Measurements from ENCODE around the gene CCSER2.
"Not testable (repeated sequence)": the region's sequence is repeated elsewhere in the genome, so short reads cannot be mapped to it uniquely, and the experiment has no call there.

Gene CCSER2

DNA sequence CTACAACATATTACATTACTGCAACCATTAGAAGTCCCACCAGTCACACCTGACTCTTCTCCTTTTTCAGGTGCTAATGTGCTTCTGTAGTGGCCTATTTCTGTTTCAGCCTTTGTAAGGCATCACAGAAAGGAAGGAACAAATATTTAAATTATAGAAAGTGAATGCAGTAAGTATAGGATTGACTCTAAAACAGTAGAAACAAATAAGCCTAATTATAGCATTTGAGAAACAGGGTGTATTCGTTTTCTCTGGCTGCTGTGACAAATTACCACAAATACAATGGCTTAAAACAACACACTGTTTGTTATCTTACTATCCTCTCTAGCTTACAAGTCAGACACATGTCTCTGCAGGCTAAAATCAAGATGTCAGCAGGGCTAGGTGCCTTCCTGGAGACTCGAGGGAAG, 69.4 kb downstream of the CCSER2 start:
- no peak for DNase-seq

DNA sequence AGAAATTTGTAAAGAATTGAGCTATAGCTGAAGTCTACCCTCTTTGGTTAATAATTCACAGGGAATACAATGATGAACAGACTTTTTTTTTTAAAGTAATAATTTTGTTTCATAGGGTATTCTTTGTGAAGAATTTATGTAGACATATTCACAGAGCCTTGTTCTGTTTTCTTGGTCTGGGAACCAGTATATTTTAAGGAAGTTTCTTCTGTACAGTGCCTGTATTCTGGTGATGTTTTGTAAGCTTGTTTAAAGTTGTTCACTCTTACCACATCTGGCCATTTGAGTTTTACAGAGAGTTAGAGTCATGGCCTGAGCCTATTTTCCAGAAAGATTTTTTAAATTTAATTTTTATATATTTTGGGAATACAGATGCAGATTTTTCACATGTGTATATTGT, 70.3 kb downstream of the CCSER2 start:
- DNase-seq = no peak

DNA sequence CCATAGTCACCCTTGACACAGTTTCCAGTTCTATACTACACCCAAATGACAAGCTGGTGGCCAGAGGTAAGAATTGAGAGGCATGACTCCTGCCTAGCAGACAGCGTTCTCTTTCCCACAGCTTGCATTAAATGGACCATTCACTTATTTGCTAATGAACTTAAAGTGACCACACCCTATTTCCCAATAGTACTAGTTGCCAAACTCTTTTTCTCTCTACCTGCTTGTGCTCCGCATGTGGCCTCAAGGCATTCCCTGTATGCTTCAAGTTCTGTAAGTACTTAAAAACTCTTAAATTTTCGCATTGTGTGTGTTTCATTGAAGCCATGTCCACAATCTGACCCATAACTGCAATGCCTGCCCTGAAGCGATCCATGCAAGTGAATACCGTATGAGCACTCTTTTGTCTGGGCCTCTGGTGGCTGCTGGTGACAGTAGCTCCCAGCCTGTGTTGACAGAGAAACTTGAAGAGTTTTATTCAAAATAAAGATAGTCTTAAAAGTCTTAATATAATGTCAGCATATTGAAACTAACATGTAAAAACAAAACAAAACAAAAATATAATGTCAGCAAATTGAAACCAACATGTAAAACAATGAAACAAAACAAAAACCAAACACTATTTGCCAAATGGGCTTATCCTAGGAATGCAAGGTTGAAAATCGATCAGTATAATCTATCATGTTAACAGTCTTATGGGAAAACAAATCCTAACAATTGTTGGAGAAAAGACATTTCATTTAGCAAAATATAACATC, 73.6 kb downstream of the CCSER2 start:
- no peak for DNase-seq

DNA sequence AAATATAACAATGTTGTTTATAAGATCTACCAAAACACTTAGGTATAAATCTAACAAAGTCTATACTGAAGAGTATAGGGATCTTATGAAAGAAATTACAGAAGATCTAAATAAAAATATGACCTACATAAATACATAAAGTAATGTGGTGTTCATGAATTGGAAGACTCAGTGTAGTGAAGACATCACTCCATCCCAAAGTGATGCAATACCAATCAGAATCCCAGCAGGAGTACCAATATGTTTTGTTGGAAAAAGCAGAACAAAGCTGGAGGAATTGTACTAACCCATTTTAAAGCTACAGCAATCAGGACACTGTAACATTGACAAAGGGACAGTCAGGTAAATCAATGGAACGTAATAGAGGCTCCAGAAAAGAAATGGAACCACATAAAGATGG, 76.4 kb downstream of the CCSER2 start:
- DNase-seq = no peak

DNA sequence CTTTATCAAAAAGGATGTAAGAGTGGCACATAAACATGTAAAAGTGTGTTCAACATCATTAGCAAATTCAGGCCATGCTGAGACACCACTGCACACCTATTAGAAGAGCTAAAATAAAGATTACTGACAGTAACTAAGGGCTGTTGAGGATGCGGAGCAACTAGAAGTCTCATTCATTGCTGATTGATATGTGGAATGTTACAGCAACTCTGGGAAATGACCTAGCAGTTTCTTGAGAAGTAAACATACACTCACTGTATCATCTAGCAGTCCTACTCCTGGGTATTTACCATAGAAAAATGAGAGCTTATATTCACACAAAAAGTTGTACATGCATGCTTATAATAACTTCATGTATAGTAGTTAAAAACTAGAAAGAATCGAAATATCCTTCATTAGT, 77.3 kb downstream of the CCSER2 start:
- no peak for DNase-seq

DNA sequence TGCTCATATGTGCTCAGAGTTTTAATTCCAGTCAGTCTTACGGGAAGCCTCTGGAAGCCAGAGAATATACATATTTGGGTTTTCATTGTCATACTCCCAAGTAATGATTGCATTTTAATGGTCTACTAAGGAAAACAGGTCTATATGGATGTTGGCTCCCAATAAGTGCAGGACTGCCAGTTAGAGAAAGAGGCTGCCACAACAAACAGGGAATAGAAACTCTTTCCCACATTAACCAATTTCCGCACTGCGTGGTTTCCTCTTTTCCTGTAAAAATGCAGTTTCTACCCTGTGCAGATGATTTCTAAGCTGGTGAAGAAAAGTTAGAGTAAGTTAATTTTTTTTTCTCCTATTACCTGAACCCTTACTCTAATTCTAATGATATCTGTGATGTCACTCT, 78.2 kb downstream of the CCSER2 start:
- no peak for DNase-seq

DNA sequence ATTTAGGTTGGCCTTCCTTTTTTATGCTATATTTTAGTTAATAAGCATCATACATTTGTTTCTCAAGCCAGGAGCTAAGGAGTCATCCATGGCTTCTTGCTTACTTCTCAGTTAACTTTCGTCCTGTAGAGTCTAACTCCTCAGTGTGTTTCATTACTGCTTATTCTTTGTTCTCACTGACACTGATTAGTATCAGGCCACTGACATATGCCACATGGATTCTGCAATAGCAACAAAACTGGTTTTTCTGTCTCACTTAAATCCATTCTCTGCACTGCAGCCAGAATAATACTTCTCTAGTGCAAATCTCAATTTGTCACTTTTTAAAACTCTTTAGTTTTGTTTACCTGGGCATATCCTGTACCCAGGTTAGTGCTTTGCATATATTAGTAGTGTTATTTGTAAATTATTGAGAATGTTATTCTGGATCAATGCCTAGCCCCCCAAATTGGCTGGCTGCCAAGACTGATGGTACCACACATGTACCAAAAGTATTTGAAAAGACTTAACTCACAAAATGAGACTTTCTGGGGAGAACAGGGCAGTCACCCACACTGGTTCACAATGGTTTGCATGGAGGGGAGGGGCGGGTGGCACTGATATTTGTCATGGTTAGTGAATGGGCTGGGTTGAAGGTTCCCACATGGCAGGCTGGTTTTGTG, 79.1 kb downstream of the CCSER2 start:
- DNase-seq = no peak

DNA sequence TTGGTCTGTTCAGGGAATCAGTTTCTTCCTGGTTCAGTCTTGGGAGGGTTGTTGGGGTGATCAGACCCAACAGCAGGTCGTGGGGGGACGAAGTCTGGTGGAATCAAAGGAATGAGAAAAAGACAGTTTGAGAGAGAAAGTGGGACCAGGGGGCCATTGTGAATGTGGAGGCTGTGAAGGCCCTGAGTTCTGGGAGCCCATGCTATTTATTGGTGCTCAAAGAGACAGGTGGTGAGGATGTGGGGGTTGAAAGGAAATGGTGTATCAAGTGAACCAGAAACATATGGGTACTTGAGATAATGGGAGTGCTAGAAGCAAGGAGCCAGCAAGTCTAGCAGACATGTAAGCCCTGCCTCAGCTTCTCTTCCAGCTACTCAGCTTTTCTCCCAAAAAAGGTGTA, 84.1 kb downstream of the CCSER2 start:
- DNase-seq = no peak

DNA sequence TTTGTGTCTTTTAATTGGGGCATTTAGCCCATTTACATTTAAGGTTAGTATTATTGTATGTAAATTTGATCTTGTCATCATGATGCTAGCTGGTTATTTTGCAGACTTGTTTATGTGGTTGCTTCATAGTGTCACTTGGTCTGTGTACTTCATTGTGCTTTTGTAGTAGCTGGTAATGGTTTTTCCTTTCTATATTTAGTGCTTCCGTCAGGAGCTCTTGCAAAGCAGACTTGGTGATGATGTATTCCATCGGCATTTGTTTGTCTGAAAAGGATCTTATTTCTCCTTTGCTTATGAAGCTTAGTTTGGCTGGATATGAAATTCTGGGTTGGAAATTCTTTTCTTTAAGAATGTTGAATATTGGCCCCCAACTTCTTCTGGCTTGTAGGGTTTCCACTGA, 85.7 kb downstream of the CCSER2 start:
- DNase-seq = not testable (repeated sequence)

DNA sequence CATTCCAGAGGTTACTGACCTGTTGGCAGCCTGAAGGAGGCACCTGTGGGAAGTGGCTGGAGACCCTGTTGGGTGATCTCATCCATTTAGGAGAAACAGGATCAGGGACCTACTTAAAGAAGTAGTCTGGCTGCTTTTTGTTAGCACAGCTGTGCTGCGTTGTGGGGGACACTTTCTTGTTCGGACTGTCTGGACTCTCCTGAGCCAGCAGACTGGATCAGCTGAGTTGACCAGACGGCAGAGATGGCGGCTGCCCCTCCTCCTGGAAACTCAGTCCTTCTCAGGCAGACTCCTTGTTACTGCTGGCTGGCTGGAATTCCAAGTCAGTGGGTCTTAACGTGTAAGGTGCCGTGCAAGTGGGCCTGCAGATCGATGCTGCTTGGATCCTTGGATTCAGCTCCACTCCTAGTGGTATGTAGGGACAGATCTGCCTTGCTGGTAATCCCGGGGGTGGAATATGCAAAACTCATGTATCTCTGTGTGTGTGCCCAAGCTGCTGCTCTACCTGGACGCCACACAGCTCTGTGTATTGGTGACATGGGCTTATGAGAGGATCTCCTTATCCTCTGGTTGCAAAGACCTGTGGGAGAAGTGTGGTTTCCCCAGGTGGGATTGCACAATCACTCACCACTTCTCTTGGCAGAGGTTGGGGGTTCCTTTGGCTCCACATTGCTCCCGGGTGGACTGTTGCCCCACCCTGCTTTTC, 87.3 kb downstream of the CCSER2 start:
- no peak for DNase-seq

DNA sequence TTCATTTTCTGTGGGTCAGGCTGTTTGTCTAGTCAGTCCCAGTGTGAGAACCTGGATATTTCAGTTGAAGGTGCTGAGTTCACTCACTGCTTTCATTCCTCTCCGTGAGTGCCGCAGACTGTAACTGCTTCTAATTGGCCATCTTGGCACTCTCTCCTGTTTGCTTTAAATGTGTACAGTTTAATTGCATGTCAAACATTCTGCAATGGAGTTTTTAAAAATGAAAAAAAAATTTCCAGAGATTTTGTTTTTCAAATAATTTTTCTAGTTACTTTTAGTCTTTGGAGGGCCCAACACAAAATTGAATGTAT, 87.8 kb downstream of the CCSER2 start:
- no peak for DNase-seq

DNA sequence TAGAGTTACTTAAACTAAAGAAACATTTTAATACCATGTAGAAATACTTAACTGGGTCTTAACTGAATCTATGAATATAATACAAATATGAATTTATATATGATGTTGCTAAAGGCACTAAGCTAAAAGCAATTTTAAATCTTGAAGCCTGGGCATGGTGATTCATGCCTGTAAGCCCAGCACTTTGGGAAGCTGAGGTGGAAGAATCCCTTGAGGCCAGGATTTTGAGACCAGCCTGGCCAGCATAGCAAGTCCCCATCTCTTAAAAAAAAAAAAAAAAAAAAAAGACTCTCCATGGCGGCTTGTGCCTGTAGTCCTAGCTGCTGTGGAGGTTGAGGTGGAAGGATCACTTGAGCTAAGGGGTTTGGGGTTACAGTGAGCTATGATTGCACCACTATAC, 95.3 kb downstream of the CCSER2 start:
- DNase-seq = no peak

DNA sequence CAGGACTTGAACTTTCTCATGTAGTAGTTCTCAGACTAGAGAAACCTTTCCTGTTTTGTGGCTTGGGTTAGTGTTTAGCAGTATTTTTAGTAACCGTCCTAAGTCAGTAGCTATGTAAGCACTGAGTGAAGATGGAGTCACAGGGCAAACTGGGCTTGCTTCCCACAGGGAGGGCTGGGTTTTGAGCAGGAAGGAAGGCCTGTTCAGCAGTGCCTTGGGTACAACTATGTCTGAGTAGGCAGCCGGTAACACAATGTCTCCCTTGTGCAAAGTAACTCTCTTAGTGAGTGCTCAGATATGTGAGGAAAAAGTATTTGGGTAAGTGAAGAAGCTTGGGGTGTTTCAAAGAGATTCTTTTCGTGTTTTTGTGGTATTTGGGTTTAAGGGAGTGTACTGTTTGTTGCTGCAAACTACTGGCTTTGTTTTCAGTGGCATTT, 96.4 kb downstream of the CCSER2 start:
- no peak for DNase-seq

DNA sequence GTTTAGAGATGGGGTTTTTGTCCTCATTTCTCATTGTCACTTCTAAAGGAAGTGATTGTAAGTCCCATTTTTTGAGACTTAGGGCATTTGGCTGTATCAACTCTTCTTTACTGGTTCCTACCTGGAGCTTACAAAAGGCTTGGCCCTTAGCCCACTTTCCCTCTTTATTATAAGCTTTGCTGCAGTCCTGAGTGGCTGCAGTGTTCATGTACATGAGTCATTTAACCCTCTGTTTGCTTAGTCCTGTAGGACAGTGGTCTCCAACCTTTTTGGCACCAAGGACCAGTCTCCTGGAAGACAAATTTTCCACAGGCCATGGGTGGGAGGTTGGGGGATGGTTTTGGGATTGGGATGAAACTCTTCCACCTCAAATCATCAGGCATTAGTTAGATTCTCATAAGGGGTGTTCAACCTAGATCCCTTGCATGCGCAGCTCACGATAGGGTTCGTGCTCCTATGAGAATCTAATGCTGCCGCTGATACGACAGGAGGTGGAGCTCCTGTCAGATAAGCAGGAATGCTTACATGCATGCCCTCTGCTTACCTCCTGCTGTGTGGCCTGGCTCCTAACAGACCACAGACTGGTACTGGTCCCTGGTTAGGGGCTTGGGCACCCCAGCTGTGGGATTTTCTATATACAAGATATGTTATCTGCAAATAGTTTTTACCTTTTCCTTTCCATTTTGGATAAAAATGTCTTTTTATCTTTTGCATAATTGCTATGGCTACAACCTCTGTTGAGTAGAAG, 99.7 kb downstream of the CCSER2 start:
- DNase-seq = no peak

DNA sequence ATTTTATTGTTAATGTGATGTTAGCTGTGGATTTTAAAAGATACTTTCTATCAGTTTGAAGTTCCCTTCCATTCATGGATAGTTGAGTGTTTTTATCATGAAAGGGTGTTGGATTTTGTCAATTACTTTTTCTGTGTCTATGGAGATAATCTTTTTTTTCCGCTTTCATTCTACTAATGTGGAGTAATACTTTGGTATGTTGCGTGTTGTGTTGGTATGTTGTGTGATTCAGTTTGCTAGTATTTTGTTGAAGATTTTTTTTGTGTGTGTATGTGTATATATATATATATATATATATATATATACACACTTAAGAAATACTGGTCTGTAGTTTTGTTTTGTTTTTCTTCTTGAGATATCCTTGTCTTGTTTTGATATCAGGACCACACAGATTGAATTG, 100.3 kb downstream of the CCSER2 start:
- DNase-seq = no peak

DNA sequence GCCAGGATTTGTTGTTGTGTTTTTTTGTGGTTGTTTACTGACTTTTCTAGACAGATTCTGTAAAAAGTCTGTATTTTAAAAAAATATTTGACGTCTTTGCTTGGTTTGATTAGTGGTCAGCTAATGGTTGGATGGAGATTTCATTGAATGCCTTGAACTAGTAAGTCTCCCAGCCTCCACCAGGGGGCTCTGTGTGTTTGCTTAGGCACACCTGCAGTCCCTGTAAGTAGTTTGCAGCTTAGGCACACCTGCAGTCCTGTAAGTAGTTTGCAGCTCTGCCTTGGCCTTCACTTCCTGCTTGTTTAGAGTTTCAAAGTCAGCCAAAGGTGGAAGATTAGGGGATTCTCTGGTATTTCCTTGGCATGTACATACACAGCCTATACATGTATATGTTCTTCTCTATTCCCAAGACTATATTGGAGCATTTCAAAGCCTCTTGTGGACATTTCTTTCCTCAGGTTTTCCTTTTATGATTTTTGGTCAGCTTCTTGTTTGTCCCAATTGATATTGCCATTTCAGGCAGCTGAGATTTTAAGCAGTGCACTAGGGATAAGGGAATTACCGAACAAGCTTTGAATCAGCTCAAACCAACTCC, 101.6 kb downstream of the CCSER2 start:
- peak; percentile 41 for DNase-seq

DNA sequence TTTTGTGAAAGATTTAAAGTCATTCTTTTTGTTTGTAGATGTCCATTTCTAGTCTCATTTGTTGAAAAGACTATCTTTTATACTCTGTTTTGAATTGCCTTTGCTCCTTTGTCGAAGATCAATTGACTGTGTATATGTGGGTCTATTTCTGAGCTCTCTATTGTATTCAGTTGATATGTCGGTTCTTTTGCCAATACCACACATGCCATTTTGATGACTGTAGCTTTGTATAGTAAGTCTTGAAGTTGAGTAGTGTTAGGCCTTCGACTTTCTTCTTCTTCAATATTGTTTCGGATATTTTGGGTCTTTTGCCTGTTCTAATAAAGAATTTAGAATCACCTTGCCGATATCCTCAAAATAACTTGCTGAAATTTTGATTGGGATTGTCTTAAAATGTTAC, 104.5 kb downstream of the CCSER2 start:
- no peak for DNase-seq

DNA sequence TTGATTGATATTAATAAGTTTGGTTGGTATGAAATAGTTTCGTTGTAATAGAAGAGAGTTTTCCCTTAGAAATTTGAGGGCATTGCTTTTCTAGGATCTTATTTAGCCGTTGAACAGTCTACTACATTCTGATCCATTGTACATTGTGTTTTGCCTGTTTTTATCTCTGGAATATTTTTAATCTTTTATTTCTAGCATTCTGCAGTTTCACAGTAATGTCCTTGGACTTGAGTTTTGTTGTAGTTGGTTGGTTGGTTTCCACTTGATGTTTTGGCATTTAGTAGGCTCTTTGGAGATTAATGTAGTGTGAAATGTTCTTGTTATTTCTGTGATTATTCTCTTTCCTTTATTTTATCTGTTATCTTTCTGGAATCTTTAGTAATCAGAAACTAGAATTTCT, 112.4 kb downstream of the CCSER2 start:
- no peak for DNase-seq

DNA sequence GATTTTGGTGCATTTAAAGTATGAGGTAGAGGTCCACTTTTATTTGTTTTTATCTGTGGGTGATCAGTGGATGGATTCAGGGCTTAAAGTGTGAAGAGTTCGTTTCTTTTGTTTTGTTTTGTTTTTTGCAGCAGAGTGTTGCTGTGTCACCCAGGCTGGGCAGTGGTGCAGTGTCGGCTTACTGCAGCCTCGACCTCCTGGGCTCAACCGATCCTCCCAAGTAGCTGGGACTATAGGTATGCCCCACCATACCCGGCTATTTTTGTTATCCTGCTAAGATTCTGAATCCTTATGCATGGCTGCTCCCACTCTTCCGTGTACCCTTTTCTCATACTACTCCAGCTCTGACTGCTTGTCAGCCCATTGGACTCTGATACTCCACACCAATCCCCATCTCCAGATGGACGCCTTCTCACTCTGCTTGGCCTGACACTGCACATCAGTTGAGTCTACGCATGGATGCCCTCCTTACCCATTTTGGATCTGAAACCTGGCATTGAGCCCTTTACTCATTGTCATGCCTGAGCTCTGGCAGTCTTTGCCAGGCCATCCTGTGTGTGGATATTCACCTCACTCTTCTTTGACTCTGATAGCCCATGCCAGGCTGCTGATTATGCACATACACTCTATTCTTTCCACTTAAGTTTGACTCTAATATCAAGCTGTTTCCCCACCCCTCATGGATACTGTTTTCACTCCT, 119.5 kb downstream of the CCSER2 start:
- no peak for DNase-seq

DNA sequence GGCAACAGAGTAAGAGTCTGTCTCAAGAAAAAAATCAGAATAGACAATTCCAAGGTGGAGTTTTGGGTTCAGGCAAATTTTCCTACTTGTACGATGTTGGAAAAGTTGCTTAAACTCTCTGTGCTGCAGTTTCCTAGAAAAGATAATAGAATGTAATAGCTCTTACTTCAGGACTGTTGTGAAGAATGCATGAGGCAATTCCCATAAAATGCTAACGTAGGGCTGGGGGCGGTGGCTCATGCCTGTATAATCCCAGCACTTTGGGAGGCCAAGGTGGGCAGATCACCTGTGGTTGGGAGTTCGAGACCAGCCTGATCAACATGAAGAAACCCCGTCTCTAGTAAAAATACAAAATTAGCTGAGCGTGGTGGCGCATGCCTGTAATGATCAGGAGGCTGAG, 121.0 kb downstream of the CCSER2 start:
- DNase-seq = not testable (repeated sequence)

DNA sequence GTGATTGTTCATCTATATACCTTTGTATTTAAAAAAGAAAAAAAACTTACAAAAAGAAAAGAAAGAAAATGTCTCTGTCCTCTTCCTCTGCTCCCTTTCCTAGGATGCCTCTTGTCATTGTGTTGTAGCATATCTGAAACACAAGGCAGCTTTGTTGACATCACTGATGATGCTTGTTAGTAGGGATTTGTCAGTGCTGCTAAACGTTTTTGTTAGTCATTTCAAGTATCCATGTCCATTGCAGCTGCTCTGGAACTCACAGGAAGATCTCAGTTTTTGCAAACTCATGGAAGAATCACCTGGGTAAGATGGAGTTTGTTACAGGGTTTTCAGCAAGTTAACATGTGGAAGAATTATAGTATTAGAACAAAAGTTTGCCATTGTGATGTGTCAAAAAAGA, 123.6 kb downstream of the CCSER2 start:
- no peak for DNase-seq

DNA sequence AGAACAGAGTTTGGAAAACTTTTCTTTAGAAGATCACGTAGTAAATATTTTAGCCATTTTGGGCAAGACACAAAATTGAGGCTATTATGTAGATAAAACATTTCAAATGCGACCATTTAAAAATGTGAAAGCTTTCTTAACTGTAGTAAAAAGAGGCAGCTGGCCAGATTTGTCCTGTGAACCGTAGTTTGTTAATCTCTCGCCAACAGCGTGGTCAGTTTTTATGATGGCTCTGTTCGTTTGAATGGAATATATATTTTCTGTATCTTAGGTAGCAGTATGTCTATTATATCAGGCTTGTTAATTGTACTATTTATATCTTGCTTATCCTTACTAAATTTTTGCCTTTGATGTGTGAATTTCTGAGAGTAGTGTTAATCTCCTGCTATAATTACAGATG, 124.9 kb downstream of the CCSER2 start:
- no peak for DNase-seq

DNA sequence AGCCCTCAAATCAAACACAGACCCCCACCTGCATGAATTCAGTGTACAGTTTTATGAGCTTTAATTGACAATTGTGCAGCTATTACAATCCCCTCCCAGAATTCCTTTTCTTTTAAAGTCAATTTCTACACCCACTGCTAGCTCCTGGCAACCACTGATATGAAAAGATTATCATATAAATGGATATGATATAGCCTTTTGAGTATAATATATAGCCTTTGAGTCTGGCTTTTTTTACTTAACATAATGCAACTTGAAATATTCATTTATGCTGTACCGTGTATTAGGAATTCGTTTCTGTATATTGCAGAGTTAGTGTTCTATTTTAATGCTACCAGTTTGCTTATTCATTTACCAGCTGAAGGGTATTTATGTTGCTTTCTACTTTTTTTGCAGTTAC, 127.7 kb downstream of the CCSER2 start:
- no peak for DNase-seq
